Kidney epithelial cell (primary cell): Measurements from ENCODE around the gene SAMD4A. TPM values are rescaled to one million over a fixed set of nuclear protein-coding genes. Genes with fewer than 3 reads are reported as not detected.

ENCODE experiments used
- DNase-seq: peaks from one replicate; pipeline ENCODE4 v3.0.0-alpha.2; 2010; ENCODE audit warnings: low read depth
- H3K27me3 ChIP-seq: 2 replicates; pipeline ENCODE4 v1.6.0; 2011; ENCODE audit warnings: low read length; ENCODE audit not compliant: control insufficient read depth, insufficient read depth
- H3K36me3 ChIP-seq: 2 replicates; pipeline ENCODE4 v1.5.1; 2011; ENCODE audit warnings: low read length; ENCODE audit not compliant: control insufficient read depth, insufficient read depth
- H3K4me3 ChIP-seq: 2 replicates; pipeline ENCODE4 v1.5.1; 2011; ENCODE audit warnings: low read depth, mild to moderate bottlenecking, control low read depth, low read length
- CTCF ChIP-seq: IDR thresholded peaks from 2 replicates; pipeline ENCODE4 v1.5.1; 2011; ENCODE audit warnings: mild to moderate bottlenecking, moderate library complexity, low read length, control low read depth, inconsistent platforms; ENCODE audit not compliant: insufficient read depth, poor library complexity, severe bottlenecking
- total RNA-seq: library from RNA; depleted of rRNA; stranded (reverse); fragments of >200 nt; gene quantifications from 2 replicates; pipeline ENCODE4 v1.2.3, GENCODE V29; 2015

SAMD4A gene
- total RNA-seq, 1 donor from 2014 or later: 14.5 TPM

- DNase-seq: no peak
- Histone ChIP-seq H3K4me3 (no peak overlapping the region), H3K27me3 (no peaks in the 10 kb centered on the region), H3K36me3 (no peaks in the 10 kb centered on the region)
- TF ChIP-seq CTCF: no peak
Measured at GRCh38 chr14:54728700-54729527, 162.0 kb downstream of the SAMD4A start.

GRCh38 chr14:54730156-54730961 is 163.4 kb downstream of the SAMD4A start:
- Histone ChIP-seq H3K27me3 (no peaks in the 10 kb centered on the region), H3K4me3 (no peak overlapping the region), H3K36me3 (no peaks in the 10 kb centered on the region)
- DNase-seq: no peak
- TF ChIP-seq CTCF: no peak

DNA sequence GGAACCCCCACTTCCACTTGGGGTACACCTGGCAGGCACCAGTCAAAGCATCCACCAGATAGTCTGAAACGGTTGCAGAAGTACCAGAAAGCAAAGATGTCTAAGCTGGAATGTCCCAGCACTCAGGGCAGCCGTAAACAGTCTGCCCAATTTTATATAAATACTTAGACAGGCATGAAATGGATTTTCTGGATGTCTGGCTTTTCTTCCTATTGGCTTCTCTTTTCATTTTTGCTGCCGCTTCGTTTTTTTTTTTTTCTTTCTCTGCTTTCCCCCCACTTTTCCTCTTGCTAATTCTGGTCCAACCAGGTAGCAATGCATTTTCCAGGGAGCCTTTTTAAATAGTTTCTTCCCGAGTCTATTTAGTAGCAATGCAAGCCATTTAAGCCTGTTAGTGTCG is 168.0 kb downstream of the SAMD4A start:
- TF ChIP-seq CTCF: no peak
- H3K36me3 ChIP-seq: no peaks in the 10 kb centered on the region
- DNase-seq: no peak

DNA sequence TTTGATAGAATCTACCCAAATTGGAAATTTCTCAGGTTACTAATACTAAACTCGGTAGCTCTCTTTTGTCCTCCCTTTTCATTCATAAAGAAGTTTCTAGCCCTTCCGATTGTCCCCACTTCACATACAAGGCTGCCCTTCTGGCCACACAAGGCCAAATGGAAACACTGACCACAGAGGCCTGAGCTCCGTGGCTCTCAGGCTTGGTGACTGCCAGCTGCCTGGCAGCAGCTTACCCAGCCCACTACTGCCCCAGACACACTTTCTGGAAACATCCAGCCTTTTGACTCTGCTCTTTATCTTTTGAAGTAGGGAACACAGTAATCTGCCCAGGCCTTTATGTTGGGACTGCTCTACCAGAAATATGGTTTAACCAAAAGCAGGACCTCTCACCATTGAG is 168.5 kb downstream of the SAMD4A start:
- no peak overlapping the region for H3K4me3 ChIP-seq
- no peak for TF ChIP-seq CTCF
- DNase-seq: no peak
- no peaks in the 10 kb centered on the region for H3K36me3 ChIP-seq
- no peaks in the 10 kb centered on the region for H3K27me3 ChIP-seq

More for the DNA sequence above, 168.0 kb downstream of the SAMD4A start:
- Histone ChIP-seq H3K27me3 (no peaks in the 10 kb centered on the region), H3K4me3 (no peak overlapping the region)

GRCh38 chr14:54737132-54737711 is 170.3 kb downstream of the SAMD4A start:
- no peak for TF ChIP-seq CTCF
- peak; percentile 76 for DNase-seq
- no peak overlapping the region for H3K4me3 ChIP-seq
- H3K36me3 ChIP-seq: no peaks in the 10 kb centered on the region
- H3K27me3 ChIP-seq: no peaks in the 10 kb centered on the region
